Neural progenitor cell (in vitro differentiated cells): ENCODE results near the gene LRFN4.

ENCODE experiments used
- EZH2 ChIP-seq: fragments of 200-600 bp; sonication (generic); IDR thresholded peaks from 2 replicates; pipeline ENCODE4 v1.6.1; 2017; ENCODE audit warnings: antibody characterized with exemption, mild to moderate bottlenecking, moderate library complexity
- EZH2phosphoT487 ChIP-seq: fragments of 200-600 bp; sonication (generic); IDR thresholded peaks from 2 replicates; pipeline ENCODE4 v1.6.1; 2017; ENCODE audit warnings: antibody characterized with exemption
- TF ChIP-seq, protein P1 (sequence below): fragments of 200-600 bp; sonication (generic); IDR thresholded peaks from 2 replicates; pipeline ENCODE4 v1.5.1; 2017; ENCODE audit warnings: antibody characterized with exemption, mild to moderate bottlenecking

DNA sequence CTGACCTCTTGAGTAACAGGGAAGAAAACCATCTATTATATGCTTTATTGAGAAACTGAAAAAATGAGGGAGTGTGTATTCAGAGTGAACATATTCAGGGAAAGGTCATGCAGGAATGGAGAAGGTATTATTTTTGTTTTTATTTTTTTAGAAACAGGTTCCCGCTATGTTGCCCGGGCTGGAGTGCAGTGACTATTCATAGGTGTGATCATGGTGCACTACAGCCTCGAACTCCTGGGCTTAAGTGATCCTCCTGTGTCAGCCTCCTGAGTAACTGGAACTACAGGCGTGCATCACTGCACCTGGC, 22.4 kb upstream of the LRFN4 start:
- TF ChIP-seq EZH2 = no peak
- TF ChIP-seq, protein P1, sequence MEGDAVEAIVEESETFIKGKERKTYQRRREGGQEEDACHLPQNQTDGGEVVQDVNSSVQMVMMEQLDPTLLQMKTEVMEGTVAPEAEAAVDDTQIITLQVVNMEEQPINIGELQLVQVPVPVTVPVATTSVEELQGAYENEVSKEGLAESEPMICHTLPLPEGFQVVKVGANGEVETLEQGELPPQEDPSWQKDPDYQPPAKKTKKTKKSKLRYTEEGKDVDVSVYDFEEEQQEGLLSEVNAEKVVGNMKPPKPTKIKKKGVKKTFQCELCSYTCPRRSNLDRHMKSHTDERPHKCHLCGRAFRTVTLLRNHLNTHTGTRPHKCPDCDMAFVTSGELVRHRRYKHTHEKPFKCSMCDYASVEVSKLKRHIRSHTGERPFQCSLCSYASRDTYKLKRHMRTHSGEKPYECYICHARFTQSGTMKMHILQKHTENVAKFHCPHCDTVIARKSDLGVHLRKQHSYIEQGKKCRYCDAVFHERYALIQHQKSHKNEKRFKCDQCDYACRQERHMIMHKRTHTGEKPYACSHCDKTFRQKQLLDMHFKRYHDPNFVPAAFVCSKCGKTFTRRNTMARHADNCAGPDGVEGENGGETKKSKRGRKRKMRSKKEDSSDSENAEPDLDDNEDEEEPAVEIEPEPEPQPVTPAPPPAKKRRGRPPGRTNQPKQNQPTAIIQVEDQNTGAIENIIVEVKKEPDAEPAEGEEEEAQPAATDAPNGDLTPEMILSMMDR = no peak
- TF ChIP-seq EZH2phosphoT487 = no peak
